Measurements from ENCODE around the gene ELK3.

DNA sequence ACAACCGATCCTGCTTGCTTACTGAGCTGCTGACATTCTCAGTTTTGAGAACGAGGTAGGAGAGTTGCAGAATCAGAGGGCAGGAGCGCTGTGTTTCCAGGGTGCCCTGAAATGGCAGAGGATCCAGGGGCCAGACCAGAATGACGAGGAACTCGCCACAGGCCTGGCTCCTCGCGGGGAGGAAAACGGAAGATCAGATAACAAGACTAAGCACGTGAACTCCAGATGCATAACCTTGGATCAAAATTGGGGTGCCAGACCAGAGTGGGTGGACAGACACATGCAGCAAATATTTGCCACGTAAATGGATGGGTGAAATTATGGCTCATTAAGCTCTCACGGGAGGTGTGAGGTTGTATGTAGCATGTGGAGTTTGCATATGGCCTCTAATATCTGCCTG, 46.5 kb downstream of the ELK3 start:
- TF ChIP-seq, protein P1, sequence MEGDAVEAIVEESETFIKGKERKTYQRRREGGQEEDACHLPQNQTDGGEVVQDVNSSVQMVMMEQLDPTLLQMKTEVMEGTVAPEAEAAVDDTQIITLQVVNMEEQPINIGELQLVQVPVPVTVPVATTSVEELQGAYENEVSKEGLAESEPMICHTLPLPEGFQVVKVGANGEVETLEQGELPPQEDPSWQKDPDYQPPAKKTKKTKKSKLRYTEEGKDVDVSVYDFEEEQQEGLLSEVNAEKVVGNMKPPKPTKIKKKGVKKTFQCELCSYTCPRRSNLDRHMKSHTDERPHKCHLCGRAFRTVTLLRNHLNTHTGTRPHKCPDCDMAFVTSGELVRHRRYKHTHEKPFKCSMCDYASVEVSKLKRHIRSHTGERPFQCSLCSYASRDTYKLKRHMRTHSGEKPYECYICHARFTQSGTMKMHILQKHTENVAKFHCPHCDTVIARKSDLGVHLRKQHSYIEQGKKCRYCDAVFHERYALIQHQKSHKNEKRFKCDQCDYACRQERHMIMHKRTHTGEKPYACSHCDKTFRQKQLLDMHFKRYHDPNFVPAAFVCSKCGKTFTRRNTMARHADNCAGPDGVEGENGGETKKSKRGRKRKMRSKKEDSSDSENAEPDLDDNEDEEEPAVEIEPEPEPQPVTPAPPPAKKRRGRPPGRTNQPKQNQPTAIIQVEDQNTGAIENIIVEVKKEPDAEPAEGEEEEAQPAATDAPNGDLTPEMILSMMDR (IDR thresholded peaks at IDR 0.05): no peak
- no peak for TF ChIP-seq POLR2A (IDR thresholded peaks at IDR 0.05)

Data from lower leg skin (tissue), 3 donors.